GM23338 (cell line): ENCODE measurements around the gene ANKRD17. TPM values are rescaled to one million over a fixed set of nuclear protein-coding genes. Genes with fewer than 3 reads are reported as not detected.

Experiments
- ATAC-seq: fragments of 200-7000 bp; cut with Tn5 transposase; 3 replicates; pipeline ENCODE4 v1.9.1; 2020
- DNase-seq: peaks from one replicate; pipeline ENCODE4 v3.0.0-alpha.2; 2015; ENCODE audit warnings: low spot score
- H2AFZ ChIP-seq: fragments of 200-600 bp; sonication (generic); 2 replicates; pipeline ENCODE4 v1.8.0; 2016; ENCODE audit warnings: antibody characterized with exemption, mild to moderate bottlenecking, moderate library complexity
- H3F3A ChIP-seq: fragments of 200-600 bp; sonication (generic); replicated peaks from 2 replicates; pipeline ENCODE4 v1.8.0; 2017; ENCODE audit warnings: antibody characterized with exemption, mixed run types, low read depth
- H3K27ac ChIP-seq: fragments of 200-600 bp; sonication (generic); 2 replicates; pipeline ENCODE4 v1.6.1; 2016; ENCODE audit warnings: low read depth
- H3K27me3 ChIP-seq: fragments of 200-600 bp; sonication (generic); 2 replicates; pipeline ENCODE4 v1.8.0; 2016; ENCODE audit warnings: mild to moderate bottlenecking, mixed run types, moderate library complexity; ENCODE audit not compliant: insufficient read depth
- H3K36me3 ChIP-seq: fragments of 200-600 bp; sonication (generic); 2 replicates; pipeline ENCODE4 v1.8.0; 2016; ENCODE audit warnings: mild to moderate bottlenecking; ENCODE audit not compliant: insufficient read depth
- H3K4me1 ChIP-seq: fragments of 200-600 bp; sonication (generic); 2 replicates; pipeline ENCODE4 v1.8.0; 2016; ENCODE audit warnings: mild to moderate bottlenecking, moderate library complexity; ENCODE audit not compliant: insufficient read depth
- H3K4me2 ChIP-seq: fragments of 200-600 bp; sonication (generic); 2 replicates; pipeline ENCODE4 v1.7.1; 2017; ENCODE audit warnings: mixed run types
- H3K4me3 ChIP-seq: fragments of 200-600 bp; sonication (generic); 2 replicates; pipeline ENCODE4 v1.6.1; 2016; ENCODE audit warnings: mixed run types
- H3K79me2 ChIP-seq: fragments of 200-600 bp; sonication (generic); replicated peaks from 2 replicates; pipeline ENCODE4 v1.8.0; 2017; ENCODE audit warnings: mild to moderate bottlenecking; ENCODE audit not compliant: insufficient read depth
- H3K9me2 ChIP-seq: fragments of 200-600 bp; sonication (generic); 2 replicates; pipeline ENCODE4 v1.8.0; 2017; ENCODE audit not compliant: insufficient read depth
- H4K20me1 ChIP-seq: fragments of 200-600 bp; sonication (generic); replicated peaks from 2 replicates; pipeline ENCODE4 v1.8.0; 2017; ENCODE audit warnings: mild to moderate bottlenecking; ENCODE audit not compliant: insufficient read depth
- H3K27ac Mint-ChIP-seq: 2 replicates; pipeline ENCODE4 v1.8.0; 2020; ENCODE audit warnings: inconsistent platforms, mild to moderate bottlenecking, moderate library complexity, mixed read lengths
- H3K27me3 Mint-ChIP-seq: 3 replicates; pipeline ENCODE4 v1.8.0; 2022; ENCODE audit warnings: low read depth, mild to moderate bottlenecking, moderate library complexity, mixed read lengths, inconsistent platforms; ENCODE audit not compliant: insufficient read depth, poor library complexity
- H3K36me3 Mint-ChIP-seq: 3 replicates; pipeline ENCODE4 v1.8.0; 2021; ENCODE audit warnings: low read depth, mild to moderate bottlenecking, inconsistent platforms, moderate library complexity, mixed read lengths
- H3K4me1 Mint-ChIP-seq: 3 replicates; pipeline ENCODE4 v1.8.0; 2020; ENCODE audit warnings: mild to moderate bottlenecking, inconsistent platforms, mixed read lengths
- H3K4me3 Mint-ChIP-seq: 3 replicates; pipeline ENCODE4 v1.8.0; 2021; ENCODE audit warnings: moderate library complexity, mild to moderate bottlenecking, inconsistent platforms, mixed read lengths
- H3K9me3 Mint-ChIP-seq: 3 replicates; pipeline ENCODE4 v1.8.0; 2020; ENCODE audit warnings: moderate library complexity, mild to moderate bottlenecking, inconsistent platforms, mixed read lengths
- CREB1 ChIP-seq: fragments of 250-450 bp; sonication (Bioruptor Pico); IDR thresholded peaks from 2 replicates; pipeline ENCODE4 v1.5.0; 2020; ENCODE audit warnings: low read depth, mild to moderate bottlenecking, moderate library complexity
- EZH2 ChIP-seq: fragments of 200-600 bp; sonication (generic); IDR thresholded peaks from one replicate; pipeline ENCODE4 v1.8.0; 2017; ENCODE audit warnings: antibody characterized with exemption, mild to moderate bottlenecking, low read depth; ENCODE audit not compliant: unreplicated experiment
- JUNB ChIP-seq: IDR thresholded peaks from one replicate; pipeline ENCODE4 v1.6.1; 2016; ENCODE audit warnings: antibody characterized with exemption; ENCODE audit not compliant: unreplicated experiment
- NANOG ChIP-seq: IDR thresholded peaks from 2 replicates; pipeline ENCODE4 v1.6.1; 2016; ENCODE audit warnings: antibody characterized with exemption, borderline replicate concordance
- STAT1 ChIP-seq: IDR thresholded peaks from one replicate; pipeline ENCODE4 v1.6.1; 2016; ENCODE audit warnings: antibody characterized with exemption; ENCODE audit not compliant: unreplicated experiment
- ZNF114 ChIP-seq: fragments of 250-450 bp; sonication (Bioruptor Pico); IDR thresholded peaks from 2 replicates; pipeline ENCODE4 v1.5.0; 2020; ENCODE audit warnings: mild to moderate bottlenecking, moderate library complexity
- polyA plus RNA-seq: library from polyadenylated mRNA; unstranded; fragments of >200 nt; fragmentation: Nextera tagmentation; extraction: Ambion mirVana; gene quantifications from 2 replicates; pipeline ENCODE4 v1.2.1, GENCODE V29; 2016
- total RNA-seq: library from RNA; depleted of rRNA; stranded (reverse); fragments of >200 nt; shearing (Covaris generic); gene quantifications from 2 replicates; pipeline ENCODE4 v1.2.3, GENCODE V29; 2014
- TF ChIP-seq, protein P1 (sequence below): IDR thresholded peaks from one replicate; pipeline ENCODE4 v1.6.1; 2018; ENCODE audit warnings: antibody characterized with exemption; ENCODE audit not compliant: unreplicated experiment
- TF ChIP-seq, protein P2 (sequence below): IDR thresholded peaks from 2 replicates; pipeline ENCODE4 v1.6.1; 2016; ENCODE audit warnings: antibody characterized with exemption
- TF ChIP-seq, protein P3 (sequence below), 2 experiments: fragments of 200-600 bp in 1 of 2; sonication (generic) in 1 of 2; conservative IDR thresholded peaks; 2 replicates each; pipeline versions ENCODE4 v1.5.1 to v1.6.1; 2016 to 2017; ENCODE audit warnings: antibody characterized with exemption in 2 of 2, low read depth in 2 of 2, mild to moderate bottlenecking in 2 of 2, moderate library complexity in 1 of 2

ANKRD17 gene
- total and polyA plus RNA-seq, 2 experiments from 2014 or later, result 41.9 to 85.3 TPM

DNA sequence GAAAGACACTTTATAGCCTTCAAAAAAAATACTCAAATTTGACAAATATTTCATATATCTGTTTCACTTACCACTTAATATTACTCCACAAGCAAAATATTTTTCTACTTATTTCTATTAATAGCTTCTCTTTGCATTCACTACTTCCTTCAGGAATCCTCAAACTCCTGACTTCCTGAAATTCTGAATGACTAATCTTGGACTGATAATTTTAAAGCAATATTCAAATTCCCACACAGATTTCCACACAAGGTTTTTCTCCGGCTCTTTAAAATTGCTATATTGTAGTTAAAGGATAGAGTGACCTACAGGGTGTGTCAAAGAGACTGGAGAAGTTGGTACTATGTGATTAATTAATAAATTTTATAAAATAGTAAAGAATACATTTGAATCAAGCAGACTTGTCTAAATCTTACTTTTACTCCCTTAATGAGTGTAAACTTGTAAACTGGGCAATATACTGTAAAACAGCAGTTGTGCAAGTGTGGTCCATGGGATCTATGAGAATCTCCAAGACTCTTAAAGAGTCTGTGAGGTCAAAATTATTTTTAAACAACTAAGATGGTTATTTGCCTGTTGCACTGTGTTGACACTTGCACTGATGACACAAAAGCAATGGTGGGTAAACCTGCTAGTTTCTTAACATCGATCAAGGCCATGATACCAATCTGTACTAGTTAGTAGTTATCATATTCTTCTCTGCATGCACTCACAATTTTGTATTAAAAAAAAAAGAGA, 44.5 kb downstream of the ANKRD17 start (continued):
- TF ChIP-seq, protein P1, sequence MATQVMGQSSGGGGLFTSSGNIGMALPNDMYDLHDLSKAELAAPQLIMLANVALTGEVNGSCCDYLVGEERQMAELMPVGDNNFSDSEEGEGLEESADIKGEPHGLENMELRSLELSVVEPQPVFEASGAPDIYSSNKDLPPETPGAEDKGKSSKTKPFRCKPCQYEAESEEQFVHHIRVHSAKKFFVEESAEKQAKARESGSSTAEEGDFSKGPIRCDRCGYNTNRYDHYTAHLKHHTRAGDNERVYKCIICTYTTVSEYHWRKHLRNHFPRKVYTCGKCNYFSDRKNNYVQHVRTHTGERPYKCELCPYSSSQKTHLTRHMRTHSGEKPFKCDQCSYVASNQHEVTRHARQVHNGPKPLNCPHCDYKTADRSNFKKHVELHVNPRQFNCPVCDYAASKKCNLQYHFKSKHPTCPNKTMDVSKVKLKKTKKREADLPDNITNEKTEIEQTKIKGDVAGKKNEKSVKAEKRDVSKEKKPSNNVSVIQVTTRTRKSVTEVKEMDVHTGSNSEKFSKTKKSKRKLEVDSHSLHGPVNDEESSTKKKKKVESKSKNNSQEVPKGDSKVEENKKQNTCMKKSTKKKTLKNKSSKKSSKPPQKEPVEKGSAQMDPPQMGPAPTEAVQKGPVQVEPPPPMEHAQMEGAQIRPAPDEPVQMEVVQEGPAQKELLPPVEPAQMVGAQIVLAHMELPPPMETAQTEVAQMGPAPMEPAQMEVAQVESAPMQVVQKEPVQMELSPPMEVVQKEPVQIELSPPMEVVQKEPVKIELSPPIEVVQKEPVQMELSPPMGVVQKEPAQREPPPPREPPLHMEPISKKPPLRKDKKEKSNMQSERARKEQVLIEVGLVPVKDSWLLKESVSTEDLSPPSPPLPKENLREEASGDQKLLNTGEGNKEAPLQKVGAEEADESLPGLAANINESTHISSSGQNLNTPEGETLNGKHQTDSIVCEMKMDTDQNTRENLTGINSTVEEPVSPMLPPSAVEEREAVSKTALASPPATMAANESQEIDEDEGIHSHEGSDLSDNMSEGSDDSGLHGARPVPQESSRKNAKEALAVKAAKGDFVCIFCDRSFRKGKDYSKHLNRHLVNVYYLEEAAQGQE, result no peak
- no peak for TF ChIP-seq JUNB

DNA sequence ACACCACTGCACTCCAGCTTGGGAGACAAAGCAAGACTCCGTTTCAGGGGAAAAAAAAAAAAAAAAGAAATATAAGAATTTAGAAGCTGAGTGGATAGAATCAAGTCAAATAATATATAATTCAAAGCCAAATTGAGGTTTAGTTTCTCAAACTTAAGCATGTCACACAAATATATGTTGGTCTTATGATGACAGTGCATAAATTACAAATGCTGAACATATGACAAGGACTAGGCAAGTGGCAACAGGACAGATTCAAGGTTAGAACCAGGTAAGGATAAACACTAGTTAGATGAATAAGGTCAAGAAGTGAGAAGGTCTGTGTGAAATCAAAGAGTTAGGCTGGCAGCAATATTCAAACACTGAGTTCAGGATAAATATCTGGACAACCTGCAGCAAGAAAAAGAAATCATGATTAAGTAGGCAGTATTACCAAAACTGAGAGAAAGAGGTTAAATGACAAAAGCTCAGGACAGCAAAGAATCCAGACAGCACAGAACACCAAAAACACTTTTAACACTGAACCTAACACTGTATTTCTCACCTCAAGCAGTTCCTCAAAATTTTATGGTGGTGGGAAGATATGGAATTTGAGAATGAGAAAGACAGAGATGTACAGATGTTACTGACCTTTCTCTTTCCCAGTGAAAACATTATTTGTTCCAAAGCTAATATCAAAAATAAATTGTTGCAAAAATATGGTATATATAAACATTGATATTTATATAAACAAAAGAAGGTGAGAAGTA, 45.4 kb downstream of the ANKRD17 start:
- peaks cover 3% of the 10 kb centered on the region; the same call in 2 of the 3 replicates for H3K36me3 Mint-ChIP-seq
- Histone ChIP-seq H3K4me3 (no peak overlapping the region), H3K27ac (peak overlapping the region; percentile 6; the same call in 1 of the 2 replicates), H2AFZ (no peak overlapping the region), H3K36me3 (no peaks in the 10 kb centered on the region), H4K20me1 (peaks cover 34% of the 10 kb centered on the region), H3K4me2 (no peak overlapping the region), H3F3A (no peaks in the 10 kb centered on the region), H3K4me1 (no peaks in the 10 kb centered on the region), H3K79me2 (peaks cover 100% of the 10 kb centered on the region), H3K27me3 (no peaks in the 10 kb centered on the region), H3K9me2 (no peaks in the 10 kb centered on the region)
- H3K27me3 Mint-ChIP-seq, result no peaks in the 10 kb centered on the region
- no peaks in the 10 kb centered on the region for H3K9me3 Mint-ChIP-seq
- ATAC-seq (no peak), DNase-seq (no peak)
- H3K4me3 Mint-ChIP-seq, result no peak overlapping the region
- peak overlapping the region; percentile 49 for H3K27ac Mint-ChIP-seq
- no peaks in the 10 kb centered on the region for H3K4me1 Mint-ChIP-seq
- no peak for TF ChIP-seq NANOG
- no peak for TF ChIP-seq CREB1 (CRISPR knock-in tag)
- no peak for TF ChIP-seq JUNB
- TF ChIP-seq ZNF114 (CRISPR knock-in tag), result no peak
- no peak for TF ChIP-seq EZH2
- TF ChIP-seq, protein P2, sequence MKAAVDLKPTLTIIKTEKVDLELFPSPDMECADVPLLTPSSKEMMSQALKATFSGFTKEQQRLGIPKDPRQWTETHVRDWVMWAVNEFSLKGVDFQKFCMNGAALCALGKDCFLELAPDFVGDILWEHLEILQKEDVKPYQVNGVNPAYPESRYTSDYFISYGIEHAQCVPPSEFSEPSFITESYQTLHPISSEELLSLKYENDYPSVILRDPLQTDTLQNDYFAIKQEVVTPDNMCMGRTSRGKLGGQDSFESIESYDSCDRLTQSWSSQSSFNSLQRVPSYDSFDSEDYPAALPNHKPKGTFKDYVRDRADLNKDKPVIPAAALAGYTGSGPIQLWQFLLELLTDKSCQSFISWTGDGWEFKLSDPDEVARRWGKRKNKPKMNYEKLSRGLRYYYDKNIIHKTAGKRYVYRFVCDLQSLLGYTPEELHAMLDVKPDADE, result no peak
- TF ChIP-seq STAT1, result no peak
- TF ChIP-seq, protein P3, sequence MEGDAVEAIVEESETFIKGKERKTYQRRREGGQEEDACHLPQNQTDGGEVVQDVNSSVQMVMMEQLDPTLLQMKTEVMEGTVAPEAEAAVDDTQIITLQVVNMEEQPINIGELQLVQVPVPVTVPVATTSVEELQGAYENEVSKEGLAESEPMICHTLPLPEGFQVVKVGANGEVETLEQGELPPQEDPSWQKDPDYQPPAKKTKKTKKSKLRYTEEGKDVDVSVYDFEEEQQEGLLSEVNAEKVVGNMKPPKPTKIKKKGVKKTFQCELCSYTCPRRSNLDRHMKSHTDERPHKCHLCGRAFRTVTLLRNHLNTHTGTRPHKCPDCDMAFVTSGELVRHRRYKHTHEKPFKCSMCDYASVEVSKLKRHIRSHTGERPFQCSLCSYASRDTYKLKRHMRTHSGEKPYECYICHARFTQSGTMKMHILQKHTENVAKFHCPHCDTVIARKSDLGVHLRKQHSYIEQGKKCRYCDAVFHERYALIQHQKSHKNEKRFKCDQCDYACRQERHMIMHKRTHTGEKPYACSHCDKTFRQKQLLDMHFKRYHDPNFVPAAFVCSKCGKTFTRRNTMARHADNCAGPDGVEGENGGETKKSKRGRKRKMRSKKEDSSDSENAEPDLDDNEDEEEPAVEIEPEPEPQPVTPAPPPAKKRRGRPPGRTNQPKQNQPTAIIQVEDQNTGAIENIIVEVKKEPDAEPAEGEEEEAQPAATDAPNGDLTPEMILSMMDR (conservative IDR thresholded peaks at IDR 0.05; ENCODE audit: low read depth in 2 of 2), result no peak
- TF ChIP-seq, protein P1, result no peak
